GM12801 (cell line): ENCODE measurements around the gene SCAMP4.

Experiments
- TF ChIP-seq, protein P1 (sequence below): IDR thresholded peaks from one replicate; pipeline ENCODE4 v1.5.1; 2011; ENCODE audit warnings: control low read depth; ENCODE audit not compliant: insufficient read length; ENCODE audit errors: extremely low read depth

SCAMP4 gene

GRCh38 chr19:1905110-1905862 lies at the start of gene SCAMP4, which contains the start of gene ADAT3:
TSS of gene SCAMP4 (plus strand) at chr19:1905399. CDS start at chr19:1915020, 9,621 bp downstream.
TSS of gene ADAT3 (plus strand) at chr19:1905399. CDS start at chr19:1912048, 6,649 bp downstream.
- TF ChIP-seq, protein P1, sequence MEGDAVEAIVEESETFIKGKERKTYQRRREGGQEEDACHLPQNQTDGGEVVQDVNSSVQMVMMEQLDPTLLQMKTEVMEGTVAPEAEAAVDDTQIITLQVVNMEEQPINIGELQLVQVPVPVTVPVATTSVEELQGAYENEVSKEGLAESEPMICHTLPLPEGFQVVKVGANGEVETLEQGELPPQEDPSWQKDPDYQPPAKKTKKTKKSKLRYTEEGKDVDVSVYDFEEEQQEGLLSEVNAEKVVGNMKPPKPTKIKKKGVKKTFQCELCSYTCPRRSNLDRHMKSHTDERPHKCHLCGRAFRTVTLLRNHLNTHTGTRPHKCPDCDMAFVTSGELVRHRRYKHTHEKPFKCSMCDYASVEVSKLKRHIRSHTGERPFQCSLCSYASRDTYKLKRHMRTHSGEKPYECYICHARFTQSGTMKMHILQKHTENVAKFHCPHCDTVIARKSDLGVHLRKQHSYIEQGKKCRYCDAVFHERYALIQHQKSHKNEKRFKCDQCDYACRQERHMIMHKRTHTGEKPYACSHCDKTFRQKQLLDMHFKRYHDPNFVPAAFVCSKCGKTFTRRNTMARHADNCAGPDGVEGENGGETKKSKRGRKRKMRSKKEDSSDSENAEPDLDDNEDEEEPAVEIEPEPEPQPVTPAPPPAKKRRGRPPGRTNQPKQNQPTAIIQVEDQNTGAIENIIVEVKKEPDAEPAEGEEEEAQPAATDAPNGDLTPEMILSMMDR: no peak

DNA sequence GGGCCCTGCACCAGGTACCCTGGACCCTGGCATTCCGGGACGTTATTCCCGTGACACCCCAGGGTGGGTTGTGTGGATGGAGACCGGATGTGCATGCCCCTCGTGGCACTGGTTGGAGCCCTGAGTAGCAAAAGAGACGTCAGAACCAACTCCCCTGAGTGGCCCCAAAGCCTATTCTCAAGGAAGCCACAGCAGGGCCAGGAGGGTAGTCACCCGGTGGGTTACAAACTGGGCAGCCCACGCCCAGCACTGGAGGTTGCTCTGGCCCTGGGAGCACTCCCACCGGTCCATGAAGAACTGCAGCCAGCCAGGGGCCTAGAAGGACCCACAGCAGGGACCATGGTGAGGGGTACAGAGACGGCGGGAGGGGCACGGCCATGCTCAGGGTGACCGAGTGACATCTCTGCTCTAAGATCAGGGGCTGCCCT lies 49.4 kb upstream of the SCAMP4 start:
- TF ChIP-seq, protein P1: no peak

DNA sequence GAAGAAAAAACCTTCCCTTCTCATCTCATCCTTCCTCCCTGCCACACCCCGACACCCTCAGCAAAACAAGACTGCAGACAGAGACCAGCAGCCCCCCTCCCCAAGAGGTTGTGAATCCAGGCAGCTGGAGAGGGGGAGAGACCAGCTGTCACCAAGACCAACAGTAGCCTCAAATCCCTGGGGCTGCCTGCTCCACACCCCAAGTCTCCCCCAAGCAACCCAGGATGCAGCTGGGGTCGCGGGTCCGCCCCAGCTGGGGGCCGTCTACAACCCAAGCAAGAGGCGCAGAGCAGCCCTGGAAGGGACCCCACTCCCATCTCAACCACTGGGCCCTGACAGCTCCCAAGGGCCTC lies 48.9 kb upstream of the SCAMP4 start:
- TF ChIP-seq, protein P1: no peak

- TF ChIP-seq, protein P1: no peak
Observed at GRCh38 chr19:1856698-1857603, 48.2 kb upstream of the SCAMP4 start.

GRCh38 chr19:1857648-1858326 lies 47.4 kb upstream of the SCAMP4 start:
- TF ChIP-seq, protein P1: no peak

DNA sequence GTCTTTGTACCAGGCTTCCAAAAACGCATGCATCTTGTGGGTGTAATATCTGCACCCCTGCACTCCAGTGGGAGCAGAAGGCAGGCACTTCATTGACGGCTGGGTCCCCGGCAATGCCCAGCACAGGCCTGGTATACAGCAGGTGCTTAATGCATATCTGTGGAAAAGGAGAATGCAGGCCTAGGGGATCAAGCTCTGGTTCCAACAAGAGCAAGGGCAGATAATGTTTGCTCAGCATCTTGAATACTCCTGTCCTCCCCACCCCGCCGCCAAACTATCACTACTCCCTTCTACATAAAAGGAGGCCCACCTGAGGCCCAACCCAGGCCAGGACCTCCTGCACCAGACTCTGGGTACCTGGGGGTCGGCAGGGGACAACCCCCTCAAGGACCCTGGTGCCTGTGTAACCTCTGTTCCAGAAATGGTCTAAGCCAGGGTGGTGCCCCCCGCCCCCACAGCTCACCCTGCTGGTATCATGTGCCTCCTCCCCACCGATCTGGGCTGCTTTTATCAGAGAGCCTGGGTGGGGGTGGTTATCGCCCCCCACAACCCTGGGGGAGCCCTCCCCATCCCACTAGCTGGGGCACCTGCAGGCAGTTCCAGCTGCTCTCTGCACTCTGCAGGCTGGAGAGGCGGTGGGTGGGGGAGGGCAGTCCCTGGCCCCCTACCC lies 46.7 kb upstream of the SCAMP4 start:
- TF ChIP-seq, protein P1: no peak

DNA sequence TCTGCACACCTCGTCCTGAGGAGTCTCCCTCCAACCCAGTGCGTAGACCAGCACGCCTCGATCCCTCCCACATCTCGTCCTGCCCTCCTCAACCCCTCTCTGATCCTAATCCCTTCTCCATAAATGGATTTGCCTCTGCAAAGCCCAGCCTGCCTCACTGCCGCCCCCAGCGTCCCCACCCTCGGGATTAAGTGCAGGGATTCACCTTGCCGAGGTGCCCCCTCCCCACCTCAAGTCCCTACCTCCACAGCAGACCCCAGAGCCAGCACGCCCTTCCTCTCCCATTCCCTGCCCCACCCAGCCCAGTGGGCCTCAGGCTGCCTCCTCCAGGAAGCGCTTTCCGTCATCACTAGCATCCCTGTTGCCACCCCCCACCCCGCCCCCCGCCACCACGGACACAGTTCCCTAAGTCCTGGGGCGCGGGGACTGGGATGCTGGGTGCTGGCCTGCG lies 45.8 kb upstream of the SCAMP4 start:
- TF ChIP-seq, protein P1: no peak
